GM12878 (cell line): ENCODE results near the gene SLC25A39.

Experiments used
- CREB1 ChIP-seq: IDR thresholded peaks from 2 replicates; pipeline ENCODE4 v1.6.1; 2012; ENCODE audit warnings: low read depth, mild to moderate bottlenecking, inconsistent platforms
- CTCF ChIP-seq, 3 experiments: IDR thresholded peaks in 2 of 3; conservative IDR thresholded peaks in 1 of 3; 2 replicates each; pipeline ENCODE4 v1.5.1; 2011; ENCODE audit warnings: low read depth in 3 of 3, low read length in 3 of 3, mild to moderate bottlenecking in 3 of 3, control low read depth in 2 of 3, moderate library complexity in 2 of 3, inconsistent platforms in 1 of 3, mixed read lengths in 1 of 3; ENCODE audit not compliant: control insufficient read depth in 2 of 3, insufficient read depth in 1 of 3; ENCODE audit errors: extremely low read depth in 1 of 3
- CUX1 ChIP-seq: IDR thresholded peaks from 2 replicates; pipeline ENCODE4 v1.6.1; 2012; ENCODE audit warnings: improper control_type of control experiment, low read depth, low read length; ENCODE audit not compliant: insufficient replicate concordance
- EZH2 ChIP-seq: IDR thresholded peaks from 2 replicates; pipeline ENCODE4 v1.6.1; 2012; ENCODE audit warnings: low read depth, mild to moderate bottlenecking, control low read depth, inconsistent platforms, low read length, borderline replicate concordance; ENCODE audit not compliant: control insufficient read depth
- POLR2A ChIP-seq: IDR thresholded peaks from 2 replicates; pipeline ENCODE4 v1.6.1; 2011; ENCODE audit warnings: low read depth, mild to moderate bottlenecking, low read length
- RFX5 ChIP-seq: IDR thresholded peaks from 2 replicates; pipeline ENCODE4 v1.6.1; 2011; ENCODE audit warnings: low read depth, low read length, improper control_type of control experiment
- TCF7 ChIP-seq: IDR thresholded peaks from 2 replicates; pipeline ENCODE4 v1.6.1; 2014; ENCODE audit warnings: antibody characterized with exemption, borderline replicate concordance

GRCh38 chr17:44304651-44305050 lies 20.0 kb downstream of the SLC25A39 start:
- TF ChIP-seq CREB1 (no peak), POLR2A (no peak), TCF7 (no peak), EZH2 (no peak), CTCF (IDR thresholded peaks at IDR 0.05 in 2 of 3, conservative IDR thresholded peaks at IDR 0.05 in 1 of 3; ENCODE audit: control insufficient read depth in 2 of 3, extremely low read depth in 1 of 3, insufficient read depth in 1 of 3, low read depth in 3 of 3, low read length in 3 of 3) (no peak), RFX5 (no peak), CUX1 (no peak)
